K562 (cell line): Measurements from ENCODE around the gene ZC3H12A. TPM values are rescaled to one million over a fixed set of nuclear protein-coding genes. Genes with fewer than 3 reads are reported as not detected.

Experiments used
- ARNT ChIP-seq, 2 experiments: fragments of 450-650 bp; IDR thresholded peaks; 2 replicates each; pipeline ENCODE4 v1.6.1; 2016; ENCODE audit warnings: mild to moderate bottlenecking in 1 of 2
- CBFB ChIP-seq: sonication (generic); formaldehyde crosslinking; IDR thresholded peaks from 2 replicates; pipeline ENCODE4 v1.4.0; 2020; ENCODE audit warnings: mild to moderate bottlenecking, missing genetic modification reagents
- CBX1 ChIP-seq: sonication (generic); IDR thresholded peaks from 2 replicates; pipeline ENCODE4 v1.6.1; 2016; ENCODE audit warnings: antibody characterized with exemption, low read depth, mild to moderate bottlenecking
- CCNT2 ChIP-seq: IDR thresholded peaks from 2 replicates; pipeline ENCODE4 v1.6.1; 2011; ENCODE audit warnings: borderline replicate concordance, low read depth, mild to moderate bottlenecking, moderate library complexity, mixed read lengths, low read length; ENCODE audit not compliant: insufficient read length; ENCODE audit errors: extremely low read depth
- FOXK1 ChIP-seq: sonication (generic); formaldehyde crosslinking; IDR thresholded peaks from 2 replicates; pipeline ENCODE4 v1.8.0; 2022; ENCODE audit warnings: missing genetic modification reagents, mild to moderate bottlenecking, borderline replicate concordance
- KDM5B ChIP-seq: fragments of 200-600 bp; sonication (generic); IDR thresholded peaks from 2 replicates; pipeline ENCODE4 v1.6.1; 2012; ENCODE audit warnings: low read depth, mild to moderate bottlenecking, moderate library complexity, low read length, control low read depth, inconsistent platforms; ENCODE audit not compliant: insufficient replicate concordance
- LCOR ChIP-seq: sonication (generic); formaldehyde crosslinking; IDR thresholded peaks from 2 replicates; pipeline ENCODE4 v1.8.0; 2022; ENCODE audit warnings: mild to moderate bottlenecking, missing genetic modification reagents
- NONO ChIP-seq, 2 experiments: fragments of 200-400 bp in 1 of 2; fragments of 450-650 bp in 1 of 2; formaldehyde crosslinking in 1 of 2; IDR thresholded peaks; 2 replicates each; pipeline ENCODE4 v1.6.1; 2017; ENCODE audit warnings: low read depth in 2 of 2, mild to moderate bottlenecking in 2 of 2, moderate library complexity in 2 of 2, low read length in 1 of 2
- NR2F6 ChIP-seq: fragments of 450-650 bp; formaldehyde crosslinking; IDR thresholded peaks from 2 replicates; pipeline ENCODE4 v1.4.0; 2020; ENCODE audit warnings: mild to moderate bottlenecking
- RFX7 ChIP-seq: fragments of 250-450 bp; sonication (Bioruptor Pico); IDR thresholded peaks from 2 replicates; pipeline ENCODE4 v1.5.1; 2021; ENCODE audit warnings: mild to moderate bottlenecking
- RUNX1 ChIP-seq: sonication (generic); IDR thresholded peaks from 2 replicates; pipeline ENCODE4 v1.6.1; 2016; ENCODE audit warnings: antibody characterized with exemption, low read depth
- ZNF408 ChIP-seq: fragments of 250-450 bp; sonication (Bioruptor Pico); IDR thresholded peaks from 2 replicates; pipeline ENCODE4 v1.4.0; 2020; ENCODE audit warnings: low read depth, mild to moderate bottlenecking, moderate library complexity
- ZNF764 ChIP-seq: fragments of 250-450 bp; sonication (Bioruptor Pico); IDR thresholded peaks from 2 replicates; pipeline ENCODE4 v1.4.0; 2020; ENCODE audit warnings: low read depth, mild to moderate bottlenecking, moderate library complexity
- polyA plus RNA-seq, 8 experiments: library from polyadenylated mRNA; depleted of rRNA in 4 of 8; stranded (reverse) in 5 of 8; unstranded in 3 of 8; fragments of >200 nt; fragmentation: Nextera tagmentation in 2 of 8; fragmentation: Illumina TruSeq in 1 of 8; extraction: Ambion mirVana in 2 of 8; extraction: Trizol in 1 of 8; gene quantifications; 2 replicates each; pipeline versions ENCODE4 v1.2.1 to v1.2.3, GENCODE V29; 2011 to 2014; ENCODE audit warnings: inconsistent platforms in 1 of 8, missing spikeins in 1 of 8
- total RNA-seq, 7 experiments: library from RNA; depleted of rRNA in 6 of 7; stranded (reverse); fragments of >200 nt in 6 of 7; fragmentation: Illumina TruSeq in 2 of 7; extraction: Trizol in 2 of 7; gene quantifications; 2 replicates each; pipeline versions ENCODE4 v1.2.1 to v1.2.3, GENCODE V29; 2011 to 2021; ENCODE audit warnings: low replicate concordance in 1 of 7
- TF ChIP-seq, protein P1 (sequence below): sonication (generic); formaldehyde crosslinking; IDR thresholded peaks from 2 replicates; pipeline ENCODE4 v1.8.1; 2023; ENCODE audit warnings: mild to moderate bottlenecking, missing genetic modification reagents
- TF ChIP-seq, protein P2 (sequence below), 2 experiments: fragments of 450-650 bp in 1 of 2; sonication (generic) in 1 of 2; formaldehyde crosslinking in 1 of 2; IDR thresholded peaks; 2 replicates each; pipeline versions ENCODE4 v1.7.1 to v1.9.0; 2016 to 2022; ENCODE audit warnings: inconsistent platforms in 1 of 2, mild to moderate bottlenecking in 1 of 2, missing genetic modification reagents in 1 of 2

Gene ZC3H12A
- total and polyA plus RNA-seq, 9 of the 15 experiments (the other 6 are each of a cell fraction or from before 2014, with no cell fraction given), result 0.14 to 9.4 (median 6.7) TPM

DNA sequence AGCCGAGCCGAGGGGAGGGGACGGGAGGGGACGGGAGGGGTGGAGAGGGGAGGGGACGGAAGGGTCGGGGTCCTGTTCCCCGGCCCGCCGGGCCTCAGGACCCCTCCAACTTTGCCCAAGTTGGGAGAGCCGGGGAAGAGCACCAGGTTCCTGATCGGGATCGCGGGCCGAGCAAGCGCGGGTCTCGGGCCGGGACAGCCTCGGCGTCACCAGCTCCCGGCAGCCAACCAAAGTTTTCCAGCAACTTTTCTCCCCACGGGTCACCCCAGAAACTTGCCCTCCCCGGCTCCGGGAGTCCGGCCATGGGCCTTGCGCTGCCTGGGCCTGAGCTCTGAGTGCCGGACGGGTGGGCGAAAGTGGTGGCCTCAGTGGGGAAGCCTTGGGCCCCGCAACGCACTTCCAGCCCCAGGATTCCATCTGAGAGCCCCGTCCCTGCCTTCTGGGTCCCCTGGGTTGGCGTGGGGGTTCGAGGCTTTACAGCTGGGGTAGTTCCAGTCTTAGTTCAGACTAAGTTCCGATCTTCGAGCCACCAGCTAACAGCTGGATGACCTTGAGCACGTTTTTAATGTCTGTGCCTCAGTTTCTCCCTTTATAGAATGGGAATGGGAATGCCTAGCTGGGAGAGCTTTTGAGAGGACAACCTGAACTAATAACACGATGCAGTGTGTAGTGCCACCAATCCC, 458 bp downstream of the ZC3H12A start (continued):
- TF ChIP-seq, protein P1, sequence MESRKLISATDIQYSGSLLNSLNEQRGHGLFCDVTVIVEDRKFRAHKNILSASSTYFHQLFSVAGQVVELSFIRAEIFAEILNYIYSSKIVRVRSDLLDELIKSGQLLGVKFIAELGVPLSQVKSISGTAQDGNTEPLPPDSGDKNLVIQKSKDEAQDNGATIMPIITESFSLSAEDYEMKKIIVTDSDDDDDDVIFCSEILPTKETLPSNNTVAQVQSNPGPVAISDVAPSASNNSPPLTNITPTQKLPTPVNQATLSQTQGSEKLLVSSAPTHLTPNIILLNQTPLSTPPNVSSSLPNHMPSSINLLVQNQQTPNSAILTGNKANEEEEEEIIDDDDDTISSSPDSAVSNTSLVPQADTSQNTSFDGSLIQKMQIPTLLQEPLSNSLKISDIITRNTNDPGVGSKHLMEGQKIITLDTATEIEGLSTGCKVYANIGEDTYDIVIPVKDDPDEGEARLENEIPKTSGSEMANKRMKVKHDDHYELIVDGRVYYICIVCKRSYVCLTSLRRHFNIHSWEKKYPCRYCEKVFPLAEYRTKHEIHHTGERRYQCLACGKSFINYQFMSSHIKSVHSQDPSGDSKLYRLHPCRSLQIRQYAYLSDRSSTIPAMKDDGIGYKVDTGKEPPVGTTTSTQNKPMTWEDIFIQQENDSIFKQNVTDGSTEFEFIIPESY, result no peak
- TF ChIP-seq NONO (IDR thresholded peaks at IDR 0.05; ENCODE audit: low read depth in 2 of 2, low read length in 1 of 2), result peak in 1 of 2 experiments; percentile 21; a peak in 1 of 4 replicates
- TF ChIP-seq KDM5B, result peak; percentile 22
- TF ChIP-seq ZNF764 (CRISPR knock-in tag), result 0 out of 2 replicates have a peak, but pooled peaks have one; percentile 33
- peak; percentile 86 for TF ChIP-seq LCOR (CRISPR knock-in tag)
- TF ChIP-seq CCNT2, result peak; percentile 4
- 0 out of 2 replicates have a peak, but pooled peaks have one; percentile 5 for TF ChIP-seq RUNX1
- no peak for TF ChIP-seq ARNT (IDR thresholded peaks at IDR 0.05)
- TF ChIP-seq, protein P2, sequence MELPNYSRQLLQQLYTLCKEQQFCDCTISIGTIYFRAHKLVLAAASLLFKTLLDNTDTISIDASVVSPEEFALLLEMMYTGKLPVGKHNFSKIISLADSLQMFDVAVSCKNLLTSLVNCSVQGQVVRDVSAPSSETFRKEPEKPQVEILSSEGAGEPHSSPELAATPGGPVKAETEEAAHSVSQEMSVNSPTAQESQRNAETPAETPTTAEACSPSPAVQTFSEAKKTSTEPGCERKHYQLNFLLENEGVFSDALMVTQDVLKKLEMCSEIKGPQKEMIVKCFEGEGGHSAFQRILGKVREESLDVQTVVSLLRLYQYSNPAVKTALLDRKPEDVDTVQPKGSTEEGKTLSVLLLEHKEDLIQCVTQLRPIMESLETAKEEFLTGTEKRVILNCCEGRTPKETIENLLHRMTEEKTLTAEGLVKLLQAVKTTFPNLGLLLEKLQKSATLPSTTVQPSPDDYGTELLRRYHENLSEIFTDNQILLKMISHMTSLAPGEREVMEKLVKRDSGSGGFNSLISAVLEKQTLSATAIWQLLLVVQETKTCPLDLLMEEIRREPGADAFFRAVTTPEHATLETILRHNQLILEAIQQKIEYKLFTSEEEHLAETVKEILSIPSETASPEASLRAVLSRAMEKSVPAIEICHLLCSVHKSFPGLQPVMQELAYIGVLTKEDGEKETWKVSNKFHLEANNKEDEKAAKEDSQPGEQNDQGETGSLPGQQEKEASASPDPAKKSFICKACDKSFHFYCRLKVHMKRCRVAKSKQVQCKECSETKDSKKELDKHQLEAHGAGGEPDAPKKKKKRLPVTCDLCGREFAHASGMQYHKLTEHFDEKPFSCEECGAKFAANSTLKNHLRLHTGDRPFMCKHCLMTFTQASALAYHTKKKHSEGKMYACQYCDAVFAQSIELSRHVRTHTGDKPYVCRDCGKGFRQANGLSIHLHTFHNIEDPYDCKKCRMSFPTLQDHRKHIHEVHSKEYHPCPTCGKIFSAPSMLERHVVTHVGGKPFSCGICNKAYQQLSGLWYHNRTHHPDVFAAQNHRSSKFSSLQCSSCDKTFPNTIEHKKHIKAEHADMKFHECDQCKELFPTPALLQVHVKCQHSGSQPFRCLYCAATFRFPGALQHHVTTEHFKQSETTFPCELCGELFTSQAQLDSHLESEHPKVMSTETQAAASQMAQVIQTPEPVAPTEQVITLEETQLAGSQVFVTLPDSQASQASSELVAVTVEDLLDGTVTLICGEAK (IDR thresholded peaks at IDR 0.05), result 0 out of 2 replicates have a peak, but pooled peaks have one; percentile 47
- TF ChIP-seq, protein P2 (CRISPR knock-in tag; IDR thresholded peaks at IDR 0.05), result no peak
- peak; percentile 69; the same call in 1 of the 2 replicates for TF ChIP-seq NR2F6
- TF ChIP-seq CBFB, result 0 out of 2 replicates have a peak, but pooled peaks have one; percentile 16
- TF ChIP-seq ZNF408 (CRISPR knock-in tag), result no peak
- 0 out of 2 replicates have a peak, but pooled peaks have one; percentile 16 for TF ChIP-seq RFX7 (CRISPR knock-in tag)
- TF ChIP-seq FOXK1, result no peak
- TF ChIP-seq CBX1, result peak; percentile 8; the same call in 1 of the 2 replicates
